HEK293 (cell line): ENCODE data around the gene PCDHB6.
"Not testable (repeated sequence)": the region's sequence is repeated elsewhere in the genome, so short reads cannot be mapped to it uniquely, and the experiment has no call there.

Experiments
- CTCF ChIA-PET: fragments of 350-600 bp; formaldehyde crosslinking; extraction: SDS; loops from one replicate; lab custom pipeline; 2021; ENCODE audit warnings: antibody characterized with exemption; lab: Yijun Ruan, JAX
- POLR2A ChIA-PET: fragments of 300-600 bp; formaldehyde crosslinking; extraction: SDS; loops from one replicate; lab custom pipeline; 2020; ENCODE audit warnings: antibody characterized with exemption, inconsistent platforms; lab: Yijun Ruan, JAX
- H3K27ac ChIP-seq: fragments of 200-500 bp; sonication (Bioruptor generic); 2 replicates; pipeline ENCODE4 v1.5.1; 2014; ENCODE audit warnings: low read depth, low read length, control low read depth, inconsistent platforms; ENCODE audit errors: extremely low read depth
- H3K36me3 ChIP-seq, 2 experiments: fragments of 200-500 bp in 1 of 2; sonication (Bioruptor generic) in 1 of 2; 1 replicate in 1 of 2; 2 replicates in 1 of 2; pipeline ENCODE4 v1.5.1; 2014 to 2017; ENCODE audit warnings: inconsistent platforms in 2 of 2, low read length in 2 of 2; ENCODE audit not compliant: control insufficient read depth in 2 of 2, insufficient read depth in 1 of 2
- H3K4me1 ChIP-seq: fragments of 200-500 bp; sonication (Bioruptor generic); 2 replicates; pipeline ENCODE4 v1.5.1; 2014; ENCODE audit warnings: mild to moderate bottlenecking, low read length, inconsistent platforms; ENCODE audit not compliant: control insufficient read depth, insufficient read depth
- H3K4me3 ChIP-seq: 2 replicates; pipeline ENCODE4 v1.5.1; 2011; ENCODE audit warnings: low read depth, mild to moderate bottlenecking, control low read depth, low read length, moderate library complexity
- H3K9me3 ChIP-seq: fragments of 200-500 bp; sonication (Bioruptor generic); 2 replicates; pipeline ENCODE4 v1.5.1; 2014; ENCODE audit warnings: low read depth, low read length, inconsistent platforms; ENCODE audit not compliant: control insufficient read depth, insufficient read depth
- GFI1B ChIP-seq: fragments of 450-650 bp; formaldehyde crosslinking; IDR thresholded peaks from 2 replicates; pipeline ENCODE4 v1.5.1; 2016; ENCODE audit warnings: missing biosample characterization, missing genetic modification characterization
- HOXD13 ChIP-seq: sonication (generic); formaldehyde crosslinking; IDR thresholded peaks from 2 replicates; pipeline ENCODE4 v1.8.0; 2022; ENCODE audit warnings: missing genetic modification reagents, borderline replicate concordance
- SCRT2 ChIP-seq: fragments of 450-650 bp; formaldehyde crosslinking; IDR thresholded peaks from 2 replicates; pipeline ENCODE4 v1.5.1; 2016; ENCODE audit warnings: missing biosample characterization, missing genetic modification characterization
- TRIM28 ChIP-seq: IDR thresholded peaks from 2 replicates; pipeline ENCODE4 v1.6.1; 2011; ENCODE audit warnings: low read length, control low read depth, borderline replicate concordance
- ZIC2 ChIP-seq: fragments of 450-650 bp; formaldehyde crosslinking; IDR thresholded peaks from 2 replicates; pipeline ENCODE4 v1.5.1; 2016; ENCODE audit warnings: missing biosample characterization, missing genetic modification characterization
- ZNF311 ChIP-seq: fragments of 450-650 bp; formaldehyde crosslinking; IDR thresholded peaks from 2 replicates; pipeline ENCODE4 v1.5.1; 2017; ENCODE audit warnings: missing biosample characterization, missing genetic modification characterization, borderline replicate concordance
- ZNF501 ChIP-seq: fragments of 450-650 bp; formaldehyde crosslinking; IDR thresholded peaks from 2 replicates; pipeline ENCODE4 v1.5.1; 2016; ENCODE audit warnings: missing biosample characterization, missing genetic modification characterization
- ZNF707 ChIP-seq: fragments of 450-650 bp; formaldehyde crosslinking; IDR thresholded peaks from 2 replicates; pipeline ENCODE4 v1.5.1; 2016; ENCODE audit warnings: missing biosample characterization, missing genetic modification characterization
- ZSCAN30 ChIP-seq: fragments of 450-650 bp; IDR thresholded peaks from 2 replicates; pipeline ENCODE4 v1.5.1; 2018; ENCODE audit warnings: missing biosample characterization, mild to moderate bottlenecking, missing genetic modification characterization, moderate library complexity
- TF ChIP-seq, protein P1 (sequence below): fragments of 450-650 bp; formaldehyde crosslinking; optimal IDR thresholded peaks from 2 replicates; pipeline ENCODE3; 2016; ENCODE audit warnings: missing biosample characterization, mild to moderate bottlenecking, missing genetic modification characterization
- TF ChIP-seq, protein P2 (sequence below): fragments of 450-650 bp; formaldehyde crosslinking; IDR thresholded peaks from 2 replicates; pipeline ENCODE4 v1.5.1; 2016; ENCODE audit warnings: missing biosample characterization, missing genetic modification characterization
- TF ChIP-seq, protein P3 (sequence below): fragments of 450-650 bp; formaldehyde crosslinking; IDR thresholded peaks from 2 replicates; pipeline ENCODE4 v1.5.1; 2016; ENCODE audit warnings: missing biosample characterization, missing genetic modification characterization

PCDHB6 gene

DNA sequence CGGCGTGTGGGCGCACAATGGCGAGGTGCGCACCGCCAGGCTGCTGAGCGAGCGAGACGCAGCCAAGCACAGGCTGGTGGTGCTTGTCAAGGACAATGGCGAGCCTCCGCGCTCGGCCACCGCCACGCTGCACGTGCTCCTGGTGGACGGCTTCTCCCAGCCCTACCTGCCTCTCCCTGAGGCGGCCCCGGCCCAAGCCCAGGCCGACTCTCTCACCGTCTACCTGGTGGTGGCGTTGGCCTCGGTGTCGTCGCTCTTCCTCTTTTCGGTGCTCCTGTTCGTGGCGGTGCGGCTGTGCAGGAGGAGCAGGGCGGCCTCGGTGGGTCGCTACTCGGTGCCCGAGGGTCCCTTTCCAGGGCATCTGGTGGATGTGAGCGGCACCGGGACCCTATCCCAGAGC lies 2.2 kb downstream of the PCDHB6 start:
- H3K36me3 ChIP-seq, H3K4me1 ChIP-seq, H3K9me3 ChIP-seq, POLR2A ChIA-PET, CTCF ChIA-PET, H3K4me3 ChIP-seq, H3K27ac ChIP-seq: not testable (repeated sequence)

DNA sequence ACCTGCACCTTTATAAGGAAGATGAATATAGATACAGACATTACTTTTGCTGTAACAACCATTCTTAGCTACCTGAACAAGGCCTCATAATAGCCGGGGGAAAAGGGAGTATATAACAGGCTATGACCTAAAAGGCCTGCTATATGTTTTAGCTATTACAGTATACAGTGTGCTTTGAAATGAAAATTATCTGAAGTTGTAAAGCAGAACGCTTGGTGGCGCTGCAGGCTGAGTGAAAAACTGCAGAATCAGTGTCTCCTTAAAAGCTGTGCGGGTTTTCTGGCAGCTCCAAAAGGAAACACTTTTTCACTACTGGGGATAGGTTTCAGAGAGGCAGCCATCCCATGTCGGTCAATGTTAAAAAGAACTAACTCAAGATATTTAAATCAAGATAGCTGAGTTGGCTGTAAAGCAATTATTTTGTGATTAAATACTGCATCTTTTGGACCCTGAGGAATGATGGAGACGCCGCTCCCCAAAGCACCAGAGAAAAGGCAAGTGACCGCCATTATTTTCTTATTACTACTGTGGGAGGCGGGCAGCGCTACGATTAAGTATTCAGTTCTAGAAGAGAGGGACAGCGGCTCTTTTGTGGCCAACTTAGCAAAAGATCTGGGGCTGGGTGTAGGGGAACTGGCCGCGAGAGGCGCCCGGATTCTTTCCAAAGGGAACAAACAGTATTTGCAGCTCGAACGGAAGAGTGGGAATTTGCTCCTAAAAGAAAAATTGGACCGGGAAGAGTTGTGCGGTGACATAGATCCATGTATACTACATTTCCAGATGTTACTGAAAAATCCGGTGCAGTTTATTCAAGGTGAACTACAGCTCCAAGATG lies 5.9 kb downstream of the PCDHB6 start:
- Histone ChIP-seq H3K4me1 (no peaks in the 10 kb centered on the region), H3K36me3 (no peaks in the 10 kb centered on the region), H3K4me3 (no peak overlapping the region), H3K9me3 (no peaks in the 10 kb centered on the region), H3K27ac (no peak overlapping the region)
- CTCF ChIA-PET: interaction anchor here (0.6 to 1.5 kb wide), 8 partner anchors 13 to 1336 kb away, joined by 3 to 7 read pairs (median 3); partner anchors contain the start of genes PCDHB11, PCDHB16, PCDHB5 and PCDHGA2
- POLR2A ChIA-PET: interaction anchor here (0.6 kb wide), 1 partner anchor 463 kb away, joined by 3 read pairs; no protein-coding TSS in a partner anchor
- TF ChIP-seq HOXD13 (CRISPR knock-in tag) (no peak), GFI1B (tag by site-specific recombination) (no peak), TRIM28 (no peak), ZSCAN30 (tag by site-specific recombination) (no peak), ZIC2 (tag by site-specific recombination) (no peak), ZNF501 (tag by site-specific recombination) (no peak), ZNF311 (tag by site-specific recombination) (no peak), ZNF707 (tag by site-specific recombination) (no peak), SCRT2 (tag by site-specific recombination) (no peak)
- TF ChIP-seq, protein P1, sequence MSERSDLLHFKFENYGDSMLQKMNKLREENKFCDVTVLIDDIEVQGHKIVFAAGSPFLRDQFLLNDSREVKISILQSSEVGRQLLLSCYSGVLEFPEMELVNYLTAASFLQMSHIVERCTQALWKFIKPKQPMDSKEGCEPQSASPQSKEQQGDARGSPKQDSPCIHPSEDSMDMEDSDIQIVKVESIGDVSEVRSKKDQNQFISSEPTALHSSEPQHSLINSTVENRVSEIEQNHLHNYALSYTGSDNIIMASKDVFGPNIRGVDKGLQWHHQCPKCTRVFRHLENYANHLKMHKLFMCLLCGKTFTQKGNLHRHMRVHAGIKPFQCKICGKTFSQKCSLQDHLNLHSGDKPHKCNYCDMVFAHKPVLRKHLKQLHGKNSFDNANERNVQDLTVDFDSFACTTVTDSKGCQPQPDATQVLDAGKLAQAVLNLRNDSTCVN (tag by site-specific recombination): no peak
- TF ChIP-seq, protein P2, sequence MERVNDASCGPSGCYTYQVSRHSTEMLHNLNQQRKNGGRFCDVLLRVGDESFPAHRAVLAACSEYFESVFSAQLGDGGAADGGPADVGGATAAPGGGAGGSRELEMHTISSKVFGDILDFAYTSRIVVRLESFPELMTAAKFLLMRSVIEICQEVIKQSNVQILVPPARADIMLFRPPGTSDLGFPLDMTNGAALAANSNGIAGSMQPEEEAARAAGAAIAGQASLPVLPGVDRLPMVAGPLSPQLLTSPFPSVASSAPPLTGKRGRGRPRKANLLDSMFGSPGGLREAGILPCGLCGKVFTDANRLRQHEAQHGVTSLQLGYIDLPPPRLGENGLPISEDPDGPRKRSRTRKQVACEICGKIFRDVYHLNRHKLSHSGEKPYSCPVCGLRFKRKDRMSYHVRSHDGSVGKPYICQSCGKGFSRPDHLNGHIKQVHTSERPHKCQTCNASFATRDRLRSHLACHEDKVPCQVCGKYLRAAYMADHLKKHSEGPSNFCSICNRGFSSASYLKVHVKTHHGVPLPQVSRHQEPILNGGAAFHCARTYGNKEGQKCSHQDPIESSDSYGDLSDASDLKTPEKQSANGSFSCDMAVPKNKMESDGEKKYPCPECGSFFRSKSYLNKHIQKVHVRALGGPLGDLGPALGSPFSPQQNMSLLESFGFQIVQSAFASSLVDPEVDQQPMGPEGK (tag by site-specific recombination): no peak
- TF ChIP-seq, protein P3, sequence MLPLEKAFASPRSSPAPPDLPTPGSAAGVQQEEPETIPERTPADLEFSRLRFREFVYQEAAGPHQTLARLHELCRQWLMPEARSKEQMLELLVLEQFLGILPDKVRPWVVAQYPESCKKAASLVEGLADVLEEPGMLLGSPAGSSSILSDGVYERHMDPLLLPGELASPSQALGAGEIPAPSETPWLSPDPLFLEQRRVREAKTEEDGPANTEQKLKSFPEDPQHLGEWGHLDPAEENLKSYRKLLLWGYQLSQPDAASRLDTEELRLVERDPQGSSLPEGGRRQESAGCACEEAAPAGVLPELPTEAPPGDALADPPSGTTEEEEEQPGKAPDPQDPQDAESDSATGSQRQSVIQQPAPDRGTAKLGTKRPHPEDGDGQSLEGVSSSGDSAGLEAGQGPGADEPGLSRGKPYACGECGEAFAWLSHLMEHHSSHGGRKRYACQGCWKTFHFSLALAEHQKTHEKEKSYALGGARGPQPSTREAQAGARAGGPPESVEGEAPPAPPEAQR (tag by site-specific recombination): no peak

DNA sequence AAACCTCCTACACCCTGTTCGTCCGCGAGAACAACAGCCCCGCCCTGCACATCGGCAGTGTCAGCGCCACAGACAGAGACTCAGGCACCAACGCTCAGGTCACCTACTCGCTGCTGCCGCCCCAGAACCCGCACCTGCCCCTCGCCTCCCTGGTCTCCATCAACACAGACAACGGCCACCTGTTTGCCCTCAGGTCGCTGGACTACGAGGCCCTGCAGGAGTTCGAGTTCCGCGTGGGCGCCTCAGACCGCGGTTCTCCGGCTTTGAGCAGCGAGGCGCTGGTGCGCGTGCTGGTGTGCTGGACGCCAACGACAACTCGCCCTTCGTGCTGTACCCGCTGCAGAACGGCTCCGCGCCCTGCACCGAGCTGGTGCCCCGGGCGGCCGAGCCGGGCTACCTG lies 7.5 kb downstream of the PCDHB6 start:
- H3K4me3 ChIP-seq, CTCF ChIA-PET, POLR2A ChIA-PET, H3K4me1 ChIP-seq, H3K27ac ChIP-seq, H3K36me3 ChIP-seq, H3K9me3 ChIP-seq: not testable (repeated sequence)

DNA sequence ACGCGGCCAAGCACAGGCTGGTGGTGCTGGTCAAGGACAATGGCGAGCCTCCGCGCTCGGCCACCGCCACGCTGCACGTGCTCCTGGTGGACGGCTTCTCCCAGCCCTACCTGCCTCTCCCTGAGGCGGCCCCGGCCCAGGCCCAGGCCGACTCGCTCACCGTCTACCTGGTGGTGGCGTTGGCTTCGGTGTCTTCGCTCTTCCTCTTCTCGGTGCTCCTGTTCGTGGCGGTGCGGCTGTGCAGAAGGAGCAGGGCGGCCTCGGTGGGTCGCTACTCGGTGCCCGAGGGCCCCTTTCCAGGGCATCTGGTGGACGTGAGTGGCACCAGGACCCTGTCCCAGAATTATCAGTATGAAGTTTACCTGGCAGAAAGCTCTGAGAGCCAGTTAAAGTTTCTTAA lies 8.0 kb downstream of the PCDHB6 start:
- H3K4me3 ChIP-seq, POLR2A ChIA-PET, CTCF ChIA-PET: not testable (repeated sequence)

More for the DNA sequence above, 8.0 kb downstream of the PCDHB6 start:
- not testable (repeated sequence) for H3K4me1 ChIP-seq, H3K36me3 ChIP-seq, H3K9me3 ChIP-seq, H3K27ac ChIP-seq
